ENCODE data around the gene NFKBIA. TPM values are rescaled to one million over a fixed set of nuclear protein-coding genes. Genes with fewer than 3 reads are reported as not detected.
A peak's percentile ranks its signal among the peaks of the same experiment; 100 is the strongest.
"Not testable (repeated sequence)": the region's sequence is repeated elsewhere in the genome, so short reads cannot be mapped to it uniquely, and the experiment has no call there.

The NFKBIA gene
- total RNA-seq, 6 experiments from 2014 or later = 27.6 to 52.1 (median 48.3) TPM

- peaks cover 2% of the 10 kb centered on the region; the same call in 1 of the 2 replicates for H3K27me3 Mint-ChIP-seq (ENCODE audit: insufficient read depth)
- no peak overlapping the region for H3K27ac Mint-ChIP-seq
Observed at GRCh38 chr14:35362450-35362849, 42.1 kb downstream of the NFKBIA start.

GRCh38 chr14:35361141-35361480 is 43.4 kb downstream of the NFKBIA start:
- no peak overlapping the region for H3K4me3 Mint-ChIP-seq
- H3K27ac Mint-ChIP-seq = no peak overlapping the region
- peaks cover 2% of the 10 kb centered on the region; the same call in 1 of the 2 replicates for H3K27me3 Mint-ChIP-seq (ENCODE audit: insufficient read depth)
- H3K4me1 Mint-ChIP-seq (ENCODE audit: low read depth) = peaks cover 49% of the 10 kb centered on the region
- no peaks in the 10 kb centered on the region for H3K9me3 Mint-ChIP-seq
- no peaks in the 10 kb centered on the region for H3K36me3 Mint-ChIP-seq (ENCODE audit: low read depth)
- DNase-seq = no peak
- TF ChIP-seq CTCF (IDR thresholded peaks at IDR 0.05) = no peak

More at GRCh38 chr14:35362450-35362849, 42.1 kb downstream of the NFKBIA start:
- H3K4me3 Mint-ChIP-seq = no peak overlapping the region
- peaks cover 51% of the 10 kb centered on the region for H3K4me1 Mint-ChIP-seq (ENCODE audit: low read depth)
- no peaks in the 10 kb centered on the region for H3K9me3 Mint-ChIP-seq
- TF ChIP-seq CTCF (IDR thresholded peaks at IDR 0.05) = no peak
- H3K36me3 Mint-ChIP-seq (ENCODE audit: low read depth) = no peaks in the 10 kb centered on the region
- DNase-seq = no peak

- not testable (repeated sequence) for H3K27ac Mint-ChIP-seq; H3K36me3 Mint-ChIP-seq (ENCODE audit: low read depth)
Observed at GRCh38 chr14:35359655-35360054, 44.9 kb downstream of the NFKBIA start.

GRCh38 chr14:35355981-35356841 is 48.3 kb downstream of the NFKBIA start:
- Mint-ChIP-seq H3K27me3 (ENCODE audit: insufficient read depth) (peaks cover 7% of the 10 kb centered on the region; the same call in 1 of the 2 replicates), H3K9me3 (no peaks in the 10 kb centered on the region), H3K4me3 (peak overlapping the region; percentile 62), H3K36me3 (ENCODE audit: low read depth) (no peaks in the 10 kb centered on the region), H3K4me1 (ENCODE audit: low read depth) (peaks cover 18% of the 10 kb centered on the region), H3K27ac (peak overlapping the region; percentile 78)
- DNase-seq = peak; percentile 61
- no peak for TF ChIP-seq CTCF (IDR thresholded peaks at IDR 0.05)

More at GRCh38 chr14:35359655-35360054, 44.9 kb downstream of the NFKBIA start:
- H3K4me3 Mint-ChIP-seq; H3K9me3 Mint-ChIP-seq; DNase-seq; H3K27me3 Mint-ChIP-seq (ENCODE audit: insufficient read depth): not testable (repeated sequence)
- H3K4me1 Mint-ChIP-seq (ENCODE audit: low read depth) = peaks cover 42% of the 10 kb centered on the region

GRCh38 chr14:35355235-35355634 is 49.3 kb downstream of the NFKBIA start:
- H3K4me1 Mint-ChIP-seq (ENCODE audit: low read depth) = peaks cover 18% of the 10 kb centered on the region
- H3K4me3 Mint-ChIP-seq; H3K36me3 Mint-ChIP-seq (ENCODE audit: low read depth); H3K27me3 Mint-ChIP-seq (ENCODE audit: insufficient read depth); H3K27ac Mint-ChIP-seq; H3K9me3 Mint-ChIP-seq; DNase-seq: not testable (repeated sequence)

- Mint-ChIP-seq H3K27me3 (ENCODE audit: insufficient read depth) (peaks cover 7% of the 10 kb centered on the region), H3K9me3 (no peaks in the 10 kb centered on the region), H3K4me1 (ENCODE audit: low read depth) (peaks cover 18% of the 10 kb centered on the region), H3K27ac (no peak overlapping the region), H3K4me3 (no peak overlapping the region), H3K36me3 (ENCODE audit: low read depth) (no peaks in the 10 kb centered on the region)
- no peak for TF ChIP-seq CTCF (IDR thresholded peaks at IDR 0.05)
- DNase-seq = no peak
Observed at GRCh38 chr14:35353409-35354172, 51.0 kb downstream of the NFKBIA start.

All from HFFc6 (cell line).